ENCODE results near the gene CCDC171. TPM values are rescaled to one million over a fixed set of nuclear protein-coding genes. Genes with fewer than 3 reads are reported as not detected.

The CCDC171 gene
- total and polyA plus RNA-seq, 10 of the 15 experiments (the other 5 are each of a cell fraction or from before 2014, with no cell fraction given), result 1.00 to 7.2 (median 2.8) TPM

- TF ChIP-seq RAD21 (IDR thresholded peaks at IDR 0.05; ENCODE audit: insufficient read depth, low read depth, low read length) (no peak), RB1 (IDR thresholded peaks at IDR 0.05; ENCODE audit: borderline replicate concordance) (no peak), NFIC (IDR thresholded peaks at IDR 0.05; ENCODE audit: low read depth, low read length) (no peak), PML (IDR thresholded peaks at IDR 0.05; ENCODE audit: low read length) (no peak), GABPA (IDR thresholded peaks at IDR 0.05; ENCODE audit: low read depth) (no peak), ZNF384 (IDR thresholded peaks at IDR 0.05; ENCODE audit: borderline replicate concordance, low read depth, low read length) (no peak)
Measured at GRCh38 chr9:15707000-15707399, 154.2 kb downstream of the CCDC171 start (continued).

GRCh38 chr9:15711531-15711930 lies 158.7 kb downstream of the CCDC171 start:
- SMC1A ChIA-PET (ENCODE audit: uncharacterized antibody, unreplicated experiment), result no interaction called here
- Histone ChIP-seq H3K4me3 (no peak overlapping the region), H3K4me2 (ENCODE audit: control insufficient read depth, insufficient read depth) (no peak overlapping the region), H3K4me1 (ENCODE audit: control insufficient read depth, insufficient read depth, low read length) (no peaks in the 10 kb centered on the region), H3K9me3 (replicated peaks; ENCODE audit: control insufficient read depth, insufficient read depth, low read length) (no peaks in the 10 kb centered on the region), H3K9ac (ENCODE audit: control insufficient read depth, insufficient read depth, low read length) (no peak overlapping the region), H3K27ac (ENCODE audit: control insufficient read depth, insufficient read depth) (no peak overlapping the region), H2AFZ (ENCODE audit: control insufficient read depth, low read depth, low read length) (no peak overlapping the region), H3K27me3 (replicated peaks in 1 of 2; ENCODE audit: control insufficient read depth in 2 of 2, insufficient read depth in 2 of 2, low read length in 1 of 2) (no peaks in the 10 kb centered on the region), H4K20me1 (ENCODE audit: control insufficient read depth, insufficient read depth) (no peaks in the 10 kb centered on the region), H3K79me2 (ENCODE audit: control insufficient read depth, insufficient read depth, low read length) (no peaks in the 10 kb centered on the region), H3K36me3 (ENCODE audit: control insufficient read depth in 2 of 2, insufficient read depth in 2 of 2, low read length in 1 of 2) (no peaks in the 10 kb centered on the region)
- ATAC-seq (no peak), FAIRE-seq (no peak), DNase-seq (ENCODE audit: low read depth, low spot score) (no peak)
- 0% methylated on average over 1 of the region's 1 CpG for WGBS (ENCODE audit: insufficient coverage, insufficient replicate concordance, low lambda C conversion rate, missing lambda C conversion rate)
- intact Hi-C loops (cut with micrococcal nuclease; ENCODE audit: unreplicated experiment), result no loop called here
- in situ Hi-C loops (cut with MboI), result no loop called here
- CTCF ChIA-PET, result no interaction called here
- RAD21 ChIA-PET (ENCODE audit: unreplicated experiment), result no interaction called here
- POLR2A ChIA-PET, result no interaction called here
- no TSS peak for BruUV-seq (replicated peaks)
- TF ChIP-seq ESRRA (IDR thresholded peaks at IDR 0.05; ENCODE audit: low read length), result no peak
- TF ChIP-seq YY1 (IDR thresholded peaks at IDR 0.05; ENCODE audit: low read depth, low read length), result no peak
- TF ChIP-seq ZZZ3 (IDR thresholded peaks at IDR 0.05; ENCODE audit: control insufficient read depth, insufficient read length, low read depth), result no peak
- TF ChIP-seq NFIC (IDR thresholded peaks at IDR 0.05; ENCODE audit: low read depth, low read length), result no peak
- TF ChIP-seq RCOR1 (conservative IDR thresholded peaks at IDR 0.05; ENCODE audit: low read depth, low read length), result no peak
- TF ChIP-seq IKZF1 (conservative IDR thresholded peaks at IDR 0.05), result no peak
- no peak for TF ChIP-seq EGR1 (IDR thresholded peaks at IDR 0.05; ENCODE audit: borderline replicate concordance in 1 of 2, low read depth in 2 of 2, low read length in 2 of 2)
- no peak for TF ChIP-seq RELA (IDR thresholded peaks at IDR 0.05; ENCODE audit: borderline replicate concordance, partially characterized antibody)
- TF ChIP-seq SIX5 (IDR thresholded peaks at IDR 0.05; ENCODE audit: low read depth, low read length, severe bottlenecking), result no peak
- no peak for TF ChIP-seq FOXM1 (IDR thresholded peaks at IDR 0.05; ENCODE audit: low read depth, low read length)
- TF ChIP-seq JUNB (IDR thresholded peaks at IDR 0.05), result no peak
- TF ChIP-seq ZBTB4 (CRISPR knock-in tag; IDR thresholded peaks at IDR 0.05), result no peak
- TF ChIP-seq MEF2B (IDR thresholded peaks at IDR 0.05; ENCODE audit: partially characterized antibody, poor library complexity, severe bottlenecking), result no peak
- TF ChIP-seq ELK1 (IDR thresholded peaks at IDR 0.05; ENCODE audit: low read depth, low read length), result no peak

Data from GM12878 (cell line).